K562 (cell line): ENCODE measurements around the gene VWA3B. TPM values are rescaled to one million over a fixed set of nuclear protein-coding genes. Genes with fewer than 3 reads are reported as not detected.

Experiments used
- ATAC-seq: fragments of 200-7000 bp; cut with Tn5 transposase; 3 replicates; pipeline ENCODE4 v1.9.1; 2020; ENCODE audit warnings: moderate library complexity
- BruUV-seq: library from RNA; stranded (reverse); fragments of 400-500 nt; replicated peaks from 2 replicates; lab custom pipeline; 2021; lab: Mats Ljungman, UMichigan
- CTCF ChIA-PET: fragments of 300-600 bp; formaldehyde crosslinking; extraction: SDS; loops from one replicate; lab custom pipeline; 2021; ENCODE audit warnings: low intra/inter-chr PET ratio; lab: Yijun Ruan, JAX
- POLR2A ChIA-PET: fragments of 300-600, 350-650 bp; sonication (Branson Sonifier 250); formaldehyde crosslinking; extraction: SDS; loops from one replicate; lab custom pipeline; 2021; ENCODE audit warnings: antibody characterized with exemption, inconsistent platforms; lab: Yijun Ruan, JAX
- DNase-seq, 4 experiments: peaks; one replicate each; pipeline versions ENCODE4 v3.0.0 to v3.0.0-alpha.2; 2011 to 2018; ENCODE audit warnings: low spot score in 3 of 4, mixed read lengths in 3 of 4; ENCODE audit errors: extremely low read depth in 1 of 4
- FAIRE-seq: peaks from 2 replicates; lab custom pipeline; 2011; peaks lifted over from hg19 to GRCh38; lab: Jason Lieb, UNC
- H2AFZ ChIP-seq: 2 replicates; pipeline ENCODE4 v1.6.0; 2011; ENCODE audit warnings: low read depth, low read length, control low read depth, inconsistent platforms
- H3K27ac ChIP-seq: fragments of 200-600 bp; 3 replicates; pipeline ENCODE4 v1.8.0; 2011; ENCODE audit warnings: low read depth, mild to moderate bottlenecking, control low read depth, inconsistent platforms, low read length, moderate library complexity, mixed read lengths; ENCODE audit errors: extremely low read depth
- H3K27me3 ChIP-seq, 2 experiments: fragments of 300-600 bp in 1 of 2; 2 replicates in 1 of 2; 3 replicates in 1 of 2; pipeline versions ENCODE4 v1.6.0 to v1.8.0; 2011; ENCODE audit warnings: inconsistent platforms in 2 of 2, low read length in 2 of 2, mild to moderate bottlenecking in 1 of 2, mixed read lengths in 1 of 2, moderate library complexity in 1 of 2; ENCODE audit not compliant: control insufficient read depth in 2 of 2, insufficient read depth in 2 of 2
- H3K36me3 ChIP-seq: fragments of 300-600 bp; 3 replicates; pipeline ENCODE4 v1.8.0; 2011; ENCODE audit warnings: mild to moderate bottlenecking, low read length, inconsistent platforms; ENCODE audit not compliant: control insufficient read depth, insufficient read depth
- H3K4me1 ChIP-seq, 2 experiments: fragments of 200-600 bp in 1 of 2; replicated peaks in 1 of 2; 2 replicates in 1 of 2; 3 replicates in 1 of 2; pipeline versions ENCODE4 v1.5.1 to v1.8.0; 2011; ENCODE audit warnings: inconsistent platforms in 2 of 2, low read length in 2 of 2, mild to moderate bottlenecking in 1 of 2, mixed read lengths in 1 of 2, moderate library complexity in 1 of 2; ENCODE audit not compliant: control insufficient read depth in 2 of 2, insufficient read depth in 2 of 2
- H3K4me2 ChIP-seq: 2 replicates; pipeline ENCODE4 v1.6.1; 2011; ENCODE audit warnings: low read length, control low read depth, inconsistent platforms, mixed read lengths; ENCODE audit not compliant: insufficient read depth
- H3K4me3 ChIP-seq: fragments of 200-600 bp; sonication (generic), shearing (Covaris generic); 2 replicates; pipeline ENCODE4 v1.5.1; 2016; ENCODE audit warnings: control low read depth, inconsistent platforms
- H3K79me2 ChIP-seq: fragments of 200-600 bp; 3 replicates; pipeline ENCODE4 v1.8.0; 2011; ENCODE audit warnings: low read length, inconsistent platforms; ENCODE audit not compliant: control insufficient read depth, insufficient read depth
- H3K9ac ChIP-seq, 2 experiments: 2 replicates each; pipeline versions ENCODE4 v1.6.0 to v1.6.1; 2011; ENCODE audit warnings: low read depth in 2 of 2, low read length in 2 of 2, control low read depth in 1 of 2, inconsistent platforms in 1 of 2, mild to moderate bottlenecking in 1 of 2, mixed read lengths in 1 of 2; ENCODE audit not compliant: insufficient read depth in 1 of 2
- H3K9me1 ChIP-seq: one replicate; pipeline ENCODE4 v1.6.0; 2011; ENCODE audit warnings: inconsistent platforms, mild to moderate bottlenecking, low read length, moderate library complexity; ENCODE audit not compliant: control insufficient read depth, insufficient read depth
- H3K9me3 ChIP-seq: replicated peaks from 2 replicates; pipeline ENCODE4 v1.5.1; 2011; ENCODE audit warnings: low read depth, low read length, inconsistent platforms; ENCODE audit not compliant: control insufficient read depth, insufficient read depth
- H4K20me1 ChIP-seq: replicated peaks from 2 replicates; pipeline ENCODE4 v1.6.1; 2011; ENCODE audit warnings: low read length, inconsistent platforms, mixed read lengths; ENCODE audit not compliant: control insufficient read depth, insufficient read depth
- ATF1 ChIP-seq, 2 experiments: fragments of 450-650 bp in 1 of 2; IDR thresholded peaks; 2 replicates each; pipeline ENCODE4 v1.6.1; 2016; ENCODE audit warnings: missing compliant biosample characterization in 1 of 2, missing genetic modification characterization in 1 of 2
- CBFA2T2 ChIP-seq: fragments of 450-650 bp; conservative IDR thresholded peaks from 2 replicates; pipeline ENCODE4 v1.6.1; 2017; ENCODE audit warnings: mild to moderate bottlenecking
- CBX3 ChIP-seq, 2 experiments: IDR thresholded peaks; 1 replicate in 1 of 2; 2 replicates in 1 of 2; pipeline ENCODE4 v1.6.1; 2012; ENCODE audit warnings: inconsistent platforms in 2 of 2, low read length in 2 of 2, borderline replicate concordance in 1 of 2, control low read depth in 1 of 2
- CTCF ChIP-seq, 3 experiments: IDR thresholded peaks in 2 of 3; conservative IDR thresholded peaks in 1 of 3; 2 replicates each; pipeline ENCODE4 v1.5.1; 2011 to 2012; ENCODE audit warnings: low read length in 3 of 3, mild to moderate bottlenecking in 3 of 3, control low read depth in 2 of 3, improper control_type of control experiment in 1 of 3, inconsistent platforms in 1 of 3, low read depth in 1 of 3, mixed read lengths in 1 of 3, moderate library complexity in 1 of 3; ENCODE audit not compliant: insufficient read depth in 2 of 3
- ESRRB ChIP-seq: fragments of 250-450 bp; sonication (Bioruptor Pico); IDR thresholded peaks from 2 replicates; pipeline ENCODE4 v1.5.0; 2020; ENCODE audit warnings: mild to moderate bottlenecking, moderate library complexity, borderline replicate concordance
- EZH2 ChIP-seq: IDR thresholded peaks from 2 replicates; pipeline ENCODE4 v1.6.1; 2012; ENCODE audit warnings: low read depth, mild to moderate bottlenecking, inconsistent platforms, low read length, borderline replicate concordance
- FOXJ2 ChIP-seq: fragments of 200-800 bp; sonication (Bioruptor generic); IDR thresholded peaks from 2 replicates; pipeline ENCODE4 v1.6.1; 2016; ENCODE audit warnings: missing genetic modification characterization, missing compliant biosample characterization
- GTF2F1 ChIP-seq: IDR thresholded peaks from 2 replicates; pipeline ENCODE4 v1.6.1; 2011; ENCODE audit warnings: low read depth, low read length, improper control_type of control experiment
- NR3C1 ChIP-seq: sonication (generic); formaldehyde crosslinking; IDR thresholded peaks from 2 replicates; pipeline ENCODE4 v1.8.1; 2022; ENCODE audit warnings: missing genetic modification reagents
- PCBP1 ChIP-seq: fragments of 200-400 bp; formaldehyde crosslinking; IDR thresholded peaks from 2 replicates; pipeline ENCODE4 v1.6.1; 2018; ENCODE audit warnings: mild to moderate bottlenecking, low read depth, low read length; ENCODE audit not compliant: poor library complexity, severe bottlenecking
- PHF8 ChIP-seq: fragments of 200-600 bp; sonication (generic); IDR thresholded peaks from 2 replicates; pipeline ENCODE4 v1.6.1; 2012; ENCODE audit warnings: mixed run types, mild to moderate bottlenecking, inconsistent platforms, low read length, moderate library complexity, borderline replicate concordance
- RBM39 ChIP-seq: fragments of 200-400 bp; formaldehyde crosslinking; optimal IDR thresholded peaks from 2 replicates; pipeline ENCODE3; 2018; ENCODE audit warnings: low read depth, low read length
- SNIP1 ChIP-seq: fragments of 450-650 bp; IDR thresholded peaks from 2 replicates; pipeline ENCODE4 v1.7.1; 2017; ENCODE audit warnings: low read depth, mild to moderate bottlenecking
- TBL1XR1 ChIP-seq, 2 experiments: IDR thresholded peaks; 2 replicates each; pipeline ENCODE4 v1.6.1; 2012; ENCODE audit warnings: improper control_type of control experiment in 2 of 2, low read length in 2 of 2, mild to moderate bottlenecking in 1 of 2
- ZNF143 ChIP-seq: sonication (generic); formaldehyde crosslinking; IDR thresholded peaks from 2 replicates; pipeline ENCODE4 v1.9.0; 2022; ENCODE audit warnings: mild to moderate bottlenecking, missing genetic modification reagents
- ZNF316 ChIP-seq: fragments of 450-650 bp; IDR thresholded peaks from 2 replicates; pipeline ENCODE4 v1.6.1; 2016
- WGBS: fragments of 100-300 bp; shearing (Covaris generic); methylation state at CpG from one replicate; pipeline ENCODE4 v1.1.6; 2016; ENCODE audit warnings: low coverage, mixed read lengths; ENCODE audit not compliant: insufficient coverage; ENCODE audit errors: missing lambda C conversion rate; 5-methylcytosine and 5-hydroxymethylcytosine counted together
- in situ Hi-C: fragments of 300-500 bp; cut with MboI; formaldehyde crosslinking; loops from 4 replicates; pipeline ENCODE4 v1.15.0; 2018; ENCODE audit warnings: inconsistent platforms, mixed read lengths
- intact Hi-C: fragments of 100-400 bp; cut with micrococcal nuclease; formaldehyde crosslinking; loops from 2 replicates; pipeline ENCODE4 v1.14.2; 2022
- polyA plus RNA-seq, 8 experiments: library from polyadenylated mRNA; depleted of rRNA in 4 of 8; stranded (reverse) in 5 of 8; unstranded in 3 of 8; fragments of >200 nt; fragmentation: Nextera tagmentation in 2 of 8; fragmentation: Illumina TruSeq in 1 of 8; extraction: Ambion mirVana in 2 of 8; extraction: Trizol in 1 of 8; gene quantifications; 2 replicates each; pipeline versions ENCODE4 v1.2.1 to v1.2.3, GENCODE V29; 2011 to 2014; ENCODE audit warnings: inconsistent platforms in 1 of 8, missing spikeins in 1 of 8
- total RNA-seq, 7 experiments: library from RNA; depleted of rRNA in 6 of 7; stranded (reverse); fragments of >200 nt in 6 of 7; fragmentation: Illumina TruSeq in 2 of 7; extraction: Trizol in 2 of 7; gene quantifications; 2 replicates each; pipeline versions ENCODE4 v1.2.1 to v1.2.3, GENCODE V29; 2011 to 2021; ENCODE audit warnings: low replicate concordance in 1 of 7

VWA3B gene
- total and polyA plus RNA-seq, 9 of the 15 experiments (the other 6 are each of a cell fraction or from before 2014, with no cell fraction given): not detected

DNA sequence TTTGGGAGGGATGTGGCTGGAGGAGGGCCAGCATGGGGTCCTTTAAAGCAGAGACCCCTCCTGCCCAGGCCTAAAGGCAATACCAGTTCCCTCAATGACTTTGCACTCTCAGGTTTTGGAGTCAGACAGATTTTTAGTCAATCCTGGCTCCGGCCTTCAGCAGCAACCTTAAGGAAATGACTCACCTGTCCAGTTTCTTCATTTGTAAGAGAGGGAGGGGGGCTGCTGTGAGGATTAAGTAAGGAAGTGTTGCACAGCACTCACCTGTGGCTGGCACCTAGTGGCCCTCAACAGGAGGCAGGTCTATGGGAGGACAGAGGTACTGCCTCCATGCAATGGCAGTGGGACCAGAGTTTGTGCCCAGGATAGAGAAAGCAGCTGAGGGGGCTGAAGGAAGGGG is 273.0 kb downstream of the VWA3B start:
- H3K9me1 ChIP-seq: no peaks in the 10 kb centered on the region
- CTCF ChIA-PET: no interaction called here
- in situ Hi-C loops: no loop called here
- POLR2A ChIA-PET: interaction anchor here (0.6 kb wide), 1 partner anchor 12 kb away, joined by 3 read pairs; no protein-coding TSS in a partner anchor
- H3K27me3 ChIP-seq: no peaks in the 10 kb centered on the region; a peak in 2 of 5 replicates
- ATAC-seq: no peak
- H3K4me3 ChIP-seq: no peak overlapping the region
- no peak overlapping the region for H3K4me2 ChIP-seq
- H3K9me3 ChIP-seq: no peaks in the 10 kb centered on the region
- H3K4me1 ChIP-seq: no peaks in the 10 kb centered on the region
- no peak overlapping the region for H3K27ac ChIP-seq
- no peaks in the 10 kb centered on the region for H3K79me2 ChIP-seq
- intact Hi-C loops: no loop called here
- WGBS: 0% methylated on average over 1 of the region's 1 CpG
- H4K20me1 ChIP-seq: no peaks in the 10 kb centered on the region
- H3K9ac ChIP-seq: no peak overlapping the region
- H3K36me3 ChIP-seq: no peaks in the 10 kb centered on the region
- H2AFZ ChIP-seq: no peak overlapping the region
- BruUV-seq: no TSS peak
- FAIRE-seq: no peak
- no peak for DNase-seq
- TF ChIP-seq RBM39: no peak
- no peak for TF ChIP-seq PHF8
- TF ChIP-seq CBFA2T2: no peak
- TF ChIP-seq NR3C1: no peak
- TF ChIP-seq TBL1XR1 (IDR thresholded peaks at IDR 0.05; ENCODE audit: low read length in 2 of 2): no peak
- TF ChIP-seq ESRRB (CRISPR knock-in tag): no peak
- TF ChIP-seq FOXJ2 (tag): no peak
- TF ChIP-seq EZH2: no peak
- TF ChIP-seq SNIP1: no peak
- no peak for TF ChIP-seq ATF1 (CRISPR knock-in tag; IDR thresholded peaks at IDR 0.05)
- TF ChIP-seq ATF1 (tag; IDR thresholded peaks at IDR 0.05): no peak
- no peak for TF ChIP-seq GTF2F1
- no peak for TF ChIP-seq CTCF (IDR thresholded peaks at IDR 0.05 in 2 of 3, conservative IDR thresholded peaks at IDR 0.05 in 1 of 3; ENCODE audit: insufficient read depth in 2 of 3, low read depth in 1 of 3, low read length in 3 of 3)
- TF ChIP-seq ZNF143: no peak
- no peak for TF ChIP-seq ZNF316
- no peak for TF ChIP-seq CBX3 (IDR thresholded peaks at IDR 0.05; ENCODE audit: borderline replicate concordance in 1 of 2, low read length in 2 of 2)
- TF ChIP-seq PCBP1: no peak
